OCI-LY3 (cell line): ENCODE measurements around the gene SLC16A8.

Source experiments
- EZH2phosphoT487 ChIP-seq: fragments of 200-600 bp; shearing (Covaris generic); IDR thresholded peaks from 2 replicates; pipeline ENCODE4 v1.6.1; 2018; ENCODE audit warnings: antibody characterized with exemption, mixed run types, low read depth
- TF ChIP-seq, protein P1 (sequence below): fragments of 200-600, 300-600 bp; sonication (generic); IDR thresholded peaks from 2 replicates; pipeline ENCODE4 v1.5.1; 2014; ENCODE audit warnings: antibody characterized with exemption, low read length, low read depth

DNA sequence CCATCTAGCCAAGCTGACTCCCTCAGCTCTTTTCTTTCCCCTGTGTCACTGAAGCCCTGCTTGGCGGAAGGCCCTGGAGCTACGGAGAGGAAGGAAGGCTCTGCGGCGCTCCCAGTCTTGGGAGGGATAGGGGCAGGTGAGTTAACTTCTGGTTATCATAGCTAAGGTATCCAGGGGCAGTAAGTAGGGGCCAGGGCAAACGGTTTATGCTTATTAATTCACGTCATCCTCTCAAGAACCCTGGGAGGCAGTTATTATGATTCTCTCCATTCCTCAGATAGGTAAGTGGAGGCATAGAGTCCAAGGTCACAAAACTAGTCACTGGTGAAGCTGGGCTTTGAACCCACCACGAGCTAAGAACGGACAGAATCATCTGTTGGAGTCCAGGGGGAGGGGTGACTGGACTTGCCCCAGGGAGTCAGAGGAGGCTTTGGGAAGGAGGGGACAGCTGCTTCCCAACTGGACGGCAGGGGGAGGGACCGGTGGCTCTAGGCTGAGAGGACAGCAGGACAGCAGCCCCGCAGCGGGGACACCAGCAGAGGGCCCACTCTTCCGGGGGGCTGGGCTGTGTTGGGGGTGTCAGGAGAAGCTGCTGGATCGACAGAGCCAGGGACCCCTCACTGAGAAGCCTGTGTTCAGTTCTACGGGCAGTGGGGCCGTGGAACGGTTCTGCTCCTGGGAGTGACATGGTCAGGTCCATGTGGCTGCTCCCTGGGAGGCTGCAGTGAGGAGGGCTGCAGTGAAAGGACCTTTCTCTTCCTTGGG is 23.0 kb upstream of the SLC16A8 start:
- TF ChIP-seq, protein P1, sequence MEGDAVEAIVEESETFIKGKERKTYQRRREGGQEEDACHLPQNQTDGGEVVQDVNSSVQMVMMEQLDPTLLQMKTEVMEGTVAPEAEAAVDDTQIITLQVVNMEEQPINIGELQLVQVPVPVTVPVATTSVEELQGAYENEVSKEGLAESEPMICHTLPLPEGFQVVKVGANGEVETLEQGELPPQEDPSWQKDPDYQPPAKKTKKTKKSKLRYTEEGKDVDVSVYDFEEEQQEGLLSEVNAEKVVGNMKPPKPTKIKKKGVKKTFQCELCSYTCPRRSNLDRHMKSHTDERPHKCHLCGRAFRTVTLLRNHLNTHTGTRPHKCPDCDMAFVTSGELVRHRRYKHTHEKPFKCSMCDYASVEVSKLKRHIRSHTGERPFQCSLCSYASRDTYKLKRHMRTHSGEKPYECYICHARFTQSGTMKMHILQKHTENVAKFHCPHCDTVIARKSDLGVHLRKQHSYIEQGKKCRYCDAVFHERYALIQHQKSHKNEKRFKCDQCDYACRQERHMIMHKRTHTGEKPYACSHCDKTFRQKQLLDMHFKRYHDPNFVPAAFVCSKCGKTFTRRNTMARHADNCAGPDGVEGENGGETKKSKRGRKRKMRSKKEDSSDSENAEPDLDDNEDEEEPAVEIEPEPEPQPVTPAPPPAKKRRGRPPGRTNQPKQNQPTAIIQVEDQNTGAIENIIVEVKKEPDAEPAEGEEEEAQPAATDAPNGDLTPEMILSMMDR: no peak
- TF ChIP-seq EZH2phosphoT487: no peak
